ENCODE results near the gene EPHB2.
"Not testable (repeated sequence)": the region's sequence is repeated elsewhere in the genome, so short reads cannot be mapped to it uniquely, and the experiment has no call there.

EPHB2 gene

DNA sequence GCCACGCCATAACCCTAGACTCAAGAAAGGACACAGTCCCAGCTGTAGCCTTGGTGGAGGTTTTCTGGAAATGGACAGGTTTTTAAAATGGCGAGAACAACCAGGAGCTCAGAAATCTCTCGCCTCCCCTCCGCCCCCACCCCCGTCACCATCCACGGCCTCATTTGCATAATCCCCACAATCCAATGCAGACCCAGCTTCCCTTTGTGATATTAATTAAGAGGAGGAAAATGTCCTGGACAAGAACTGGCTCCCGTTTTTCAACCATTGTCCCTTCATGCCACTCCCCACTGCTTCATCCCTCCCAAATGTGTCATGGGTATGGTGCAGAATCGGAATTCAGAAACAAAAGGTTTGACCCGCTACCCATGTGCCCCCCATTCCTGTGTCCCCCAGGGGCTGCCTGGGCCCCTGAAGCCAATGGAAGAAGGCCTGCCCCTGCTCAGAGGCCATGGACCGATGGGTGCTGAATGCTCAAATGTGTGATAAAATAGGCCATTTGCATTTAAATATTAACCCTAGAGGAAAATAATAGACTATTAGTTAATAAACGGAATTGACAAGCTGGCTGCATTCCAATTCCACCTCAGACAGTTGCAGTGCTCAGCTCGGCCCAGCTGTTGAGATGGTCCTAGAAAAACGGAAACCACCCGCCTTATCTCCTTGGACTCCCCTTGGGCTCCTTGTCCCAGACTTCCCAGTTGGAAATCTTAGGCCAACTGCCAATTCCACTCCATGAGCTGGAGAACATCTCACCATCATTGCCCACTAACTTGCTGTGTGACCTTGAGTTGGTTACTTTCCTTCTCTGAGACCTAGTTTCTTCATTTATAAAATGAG is 10.7 kb upstream of the EPHB2 start:
- TF ChIP-seq, protein P1, sequence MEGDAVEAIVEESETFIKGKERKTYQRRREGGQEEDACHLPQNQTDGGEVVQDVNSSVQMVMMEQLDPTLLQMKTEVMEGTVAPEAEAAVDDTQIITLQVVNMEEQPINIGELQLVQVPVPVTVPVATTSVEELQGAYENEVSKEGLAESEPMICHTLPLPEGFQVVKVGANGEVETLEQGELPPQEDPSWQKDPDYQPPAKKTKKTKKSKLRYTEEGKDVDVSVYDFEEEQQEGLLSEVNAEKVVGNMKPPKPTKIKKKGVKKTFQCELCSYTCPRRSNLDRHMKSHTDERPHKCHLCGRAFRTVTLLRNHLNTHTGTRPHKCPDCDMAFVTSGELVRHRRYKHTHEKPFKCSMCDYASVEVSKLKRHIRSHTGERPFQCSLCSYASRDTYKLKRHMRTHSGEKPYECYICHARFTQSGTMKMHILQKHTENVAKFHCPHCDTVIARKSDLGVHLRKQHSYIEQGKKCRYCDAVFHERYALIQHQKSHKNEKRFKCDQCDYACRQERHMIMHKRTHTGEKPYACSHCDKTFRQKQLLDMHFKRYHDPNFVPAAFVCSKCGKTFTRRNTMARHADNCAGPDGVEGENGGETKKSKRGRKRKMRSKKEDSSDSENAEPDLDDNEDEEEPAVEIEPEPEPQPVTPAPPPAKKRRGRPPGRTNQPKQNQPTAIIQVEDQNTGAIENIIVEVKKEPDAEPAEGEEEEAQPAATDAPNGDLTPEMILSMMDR (IDR thresholded peaks at IDR 0.05; ENCODE audit: low read length, missing control alignments), result no peak
- DNase-seq (ENCODE audit: low read depth), result no peak
- no peak overlapping the region for H3K4me3 ChIP-seq (replicated peaks; ENCODE audit: low read depth, low read length)

DNA sequence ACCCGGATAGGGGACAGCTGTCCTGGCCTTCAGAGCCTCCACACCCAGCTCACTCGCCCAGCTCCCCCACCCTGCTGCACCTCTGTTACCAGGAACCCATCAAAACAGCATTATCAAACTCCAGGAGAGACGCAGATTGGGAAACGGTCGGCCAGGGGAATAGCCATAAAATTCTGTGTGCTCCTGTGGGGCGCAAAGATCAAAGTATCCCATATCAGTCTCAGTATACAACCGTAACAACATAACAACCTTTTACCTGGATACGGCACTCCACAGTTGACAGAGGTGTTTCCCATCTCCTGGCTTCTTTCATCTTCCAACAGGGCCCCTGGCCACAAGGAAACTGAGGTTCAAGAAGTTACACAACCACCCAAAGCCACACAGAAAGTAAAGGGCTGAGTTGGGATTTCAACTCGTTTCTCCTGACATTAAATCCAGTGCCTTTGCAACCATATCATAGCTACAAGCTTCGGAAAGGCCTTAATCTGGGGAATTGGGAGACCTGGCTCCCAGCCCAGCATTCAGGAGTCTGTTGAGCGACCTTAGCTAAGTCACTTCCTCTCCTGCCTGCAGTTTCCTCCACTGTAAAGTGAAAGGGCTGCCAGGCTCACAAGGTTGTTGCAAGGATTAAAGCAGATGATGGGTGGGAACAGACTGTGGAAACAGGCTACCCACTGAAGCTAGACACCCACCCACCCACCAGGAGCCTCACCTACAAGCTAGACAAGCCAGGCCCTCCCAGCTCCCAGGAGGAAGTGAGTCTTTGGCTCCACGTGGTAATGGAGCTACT is 8.1 kb upstream of the EPHB2 start:
- DNase-seq (ENCODE audit: low read depth), result peak; percentile 61
- no peak overlapping the region for H3K4me3 ChIP-seq (replicated peaks; ENCODE audit: low read depth, low read length)
- TF ChIP-seq, protein P1 (IDR thresholded peaks at IDR 0.05; ENCODE audit: low read length, missing control alignments), result no peak

DNA sequence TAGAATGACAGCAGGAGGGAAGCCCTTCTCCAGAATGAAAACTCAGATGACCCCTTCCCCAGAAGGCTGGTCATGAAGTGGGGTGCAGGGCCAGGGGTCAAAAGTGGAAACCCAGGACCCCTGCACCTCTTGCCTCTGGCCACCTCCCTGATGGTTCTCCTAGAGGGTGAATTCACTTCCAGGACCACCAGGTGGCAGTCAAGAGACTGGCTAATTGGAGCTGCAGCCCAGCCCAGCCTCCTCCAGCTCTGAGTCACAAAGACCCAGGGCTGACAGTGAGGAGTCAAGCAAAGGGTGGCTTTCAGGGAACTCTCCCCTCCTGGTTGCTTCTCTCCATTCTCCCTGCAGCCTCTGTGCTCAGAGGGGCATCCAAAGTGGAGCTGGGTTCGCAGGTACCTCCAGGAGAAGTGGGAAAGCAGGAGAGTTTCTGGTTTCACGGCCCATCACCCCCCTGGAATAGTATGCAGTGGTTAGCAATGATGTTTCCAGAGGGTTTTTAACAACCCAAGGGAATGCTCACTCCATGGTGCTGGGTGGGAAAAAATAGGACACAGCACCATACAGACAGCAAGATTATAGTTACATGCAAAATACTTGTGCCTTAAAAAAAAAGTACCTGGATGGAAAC is 6.1 kb upstream of the EPHB2 start:
- no peak overlapping the region for H3K4me3 ChIP-seq (replicated peaks; ENCODE audit: low read depth, low read length)
- DNase-seq (ENCODE audit: low read depth), result peak; percentile 89
- TF ChIP-seq, protein P1 (IDR thresholded peaks at IDR 0.05; ENCODE audit: low read length, missing control alignments), result peak; percentile 96

DNA sequence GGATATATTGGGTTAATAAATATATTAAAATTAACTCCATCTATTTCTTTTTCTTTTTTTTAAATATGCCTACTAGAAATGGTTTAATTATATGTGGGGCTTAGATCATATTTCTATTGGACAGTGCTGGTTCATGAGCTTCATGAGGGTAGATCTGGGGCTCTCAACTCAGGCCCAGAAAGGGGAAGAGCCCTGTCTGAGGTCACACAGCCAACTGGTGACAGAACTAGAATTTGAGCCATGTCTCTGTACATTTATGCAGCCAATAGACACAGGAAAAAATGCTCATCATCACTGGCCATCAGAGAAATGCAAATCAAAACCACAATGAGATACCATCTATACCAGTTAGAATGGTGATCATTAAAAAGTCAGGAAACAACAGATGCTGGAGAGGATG is 5.1 kb upstream of the EPHB2 start:
- DNase-seq (ENCODE audit: low read depth), result no peak
- TF ChIP-seq, protein P1 (IDR thresholded peaks at IDR 0.05; ENCODE audit: low read length, missing control alignments), result no peak
- H3K4me3 ChIP-seq (replicated peaks; ENCODE audit: low read depth, low read length), result no peak overlapping the region

DNA sequence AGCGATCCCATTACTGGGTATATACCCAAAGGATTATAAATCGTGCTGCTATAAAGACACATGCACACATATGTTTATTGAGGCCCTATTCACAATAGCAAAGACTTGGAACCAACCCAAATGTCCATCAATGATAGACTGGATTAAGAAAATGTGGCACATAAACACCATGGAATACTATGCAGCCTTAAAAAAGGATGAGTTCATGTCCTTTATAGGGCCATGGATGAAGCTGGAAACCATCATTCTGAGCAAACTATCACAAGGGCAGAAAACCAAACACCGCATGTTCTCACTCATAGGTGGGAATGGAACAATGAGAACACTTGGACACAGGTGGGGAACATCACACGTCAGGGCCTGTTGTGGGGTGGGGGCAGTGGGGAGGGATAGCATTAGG is 4.5 kb upstream of the EPHB2 start:
- not testable (repeated sequence) for H3K4me3 ChIP-seq (replicated peaks; ENCODE audit: low read depth, low read length); DNase-seq (ENCODE audit: low read depth)

DNA sequence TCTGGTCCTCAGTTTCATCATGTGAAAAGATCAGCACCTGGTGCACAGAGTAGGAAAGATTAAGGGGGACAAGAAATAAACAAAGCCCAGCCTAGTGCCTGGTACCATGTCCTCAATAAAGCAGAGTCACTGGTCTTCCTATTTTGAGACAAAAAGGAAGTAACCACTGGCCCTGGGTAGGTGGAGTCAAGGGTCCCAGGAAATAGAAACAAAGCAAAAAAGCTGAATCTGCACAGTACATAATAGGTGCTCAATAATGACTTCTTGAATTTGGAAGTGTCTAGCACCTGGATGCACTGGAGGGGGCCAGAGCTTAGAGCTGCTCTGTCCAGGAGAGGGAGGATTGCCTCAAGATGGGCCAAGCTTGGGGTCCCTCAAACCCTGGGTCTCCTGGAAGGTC is 1.9 kb upstream of the EPHB2 start:
- no peak for DNase-seq (ENCODE audit: low read depth)
- H3K4me3 ChIP-seq (replicated peaks; ENCODE audit: low read depth, low read length), result no peak overlapping the region
- TF ChIP-seq, protein P1 (IDR thresholded peaks at IDR 0.05; ENCODE audit: low read length, missing control alignments), result no peak

DNA sequence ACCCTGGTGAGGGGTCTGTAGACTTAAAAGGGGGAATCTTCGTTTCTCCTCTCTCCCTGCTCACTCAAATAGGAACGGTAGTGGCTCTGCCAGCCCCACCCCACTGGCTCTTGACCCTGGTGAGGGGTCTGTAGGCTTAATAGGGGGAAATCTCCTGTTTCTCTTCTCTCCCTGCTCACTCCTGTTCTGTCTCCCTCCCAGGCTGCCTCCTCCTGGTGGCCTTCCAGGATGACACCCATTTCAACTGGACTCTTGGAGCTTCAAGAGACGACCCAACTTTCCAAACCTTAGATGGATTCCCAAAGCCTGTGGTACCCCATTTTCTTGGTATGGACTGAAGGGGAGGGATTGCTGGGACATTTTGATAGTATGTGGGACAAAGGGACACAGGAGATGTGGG is 1.4 kb upstream of the EPHB2 start:
- H3K4me3 ChIP-seq (replicated peaks; ENCODE audit: low read depth, low read length), result no peak overlapping the region
- TF ChIP-seq, protein P1 (IDR thresholded peaks at IDR 0.05; ENCODE audit: low read length, missing control alignments), result peak; percentile 21
- no peak for DNase-seq (ENCODE audit: low read depth)

Measured in fibroblast of pulmonary artery (primary cell).